ENCODE measurements around the gene MTF2.

MTF2 gene

GRCh38 chr1:93083979-93084378 lies 4.9 kb downstream of the MTF2 start:
- no peak for DNase-seq (ENCODE audit: low read depth)

GRCh38 chr1:93087532-93087931 lies 8.4 kb downstream of the MTF2 start:
- DNase-seq (ENCODE audit: low read depth) = no peak

DNA sequence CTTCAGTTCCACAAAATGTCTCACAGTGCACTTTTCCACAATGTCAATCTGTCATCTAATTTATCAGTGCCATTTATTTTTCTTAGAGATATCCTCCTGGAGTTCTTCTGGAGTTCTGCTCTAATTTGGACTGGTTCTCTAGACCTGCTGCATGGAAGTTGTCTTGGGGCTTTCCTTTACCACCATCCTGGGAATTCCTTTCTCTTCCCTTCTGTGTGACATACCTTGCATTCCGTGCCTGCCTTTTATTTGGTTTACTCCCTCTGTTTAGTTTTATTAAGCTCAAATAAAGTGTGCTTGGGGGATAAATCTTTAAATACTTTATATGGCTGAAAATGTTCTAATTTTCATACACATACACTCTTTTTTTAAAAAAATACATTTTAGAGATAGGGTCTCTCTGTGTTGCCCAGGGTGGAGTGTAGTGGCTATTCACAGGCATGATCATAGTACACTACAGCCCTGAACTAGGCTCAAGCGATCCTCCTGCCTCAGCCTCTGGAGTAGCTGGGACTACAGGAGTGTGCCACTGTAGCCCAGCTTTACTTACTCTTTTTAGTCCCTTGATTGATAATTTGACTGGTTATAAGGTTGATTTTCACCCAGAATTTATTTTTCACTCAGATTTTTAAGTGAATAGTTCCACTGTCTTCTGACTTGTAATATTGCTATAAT lies 14.4 kb downstream of the MTF2 start:
- DNase-seq (ENCODE audit: low read depth) = no peak

DNA sequence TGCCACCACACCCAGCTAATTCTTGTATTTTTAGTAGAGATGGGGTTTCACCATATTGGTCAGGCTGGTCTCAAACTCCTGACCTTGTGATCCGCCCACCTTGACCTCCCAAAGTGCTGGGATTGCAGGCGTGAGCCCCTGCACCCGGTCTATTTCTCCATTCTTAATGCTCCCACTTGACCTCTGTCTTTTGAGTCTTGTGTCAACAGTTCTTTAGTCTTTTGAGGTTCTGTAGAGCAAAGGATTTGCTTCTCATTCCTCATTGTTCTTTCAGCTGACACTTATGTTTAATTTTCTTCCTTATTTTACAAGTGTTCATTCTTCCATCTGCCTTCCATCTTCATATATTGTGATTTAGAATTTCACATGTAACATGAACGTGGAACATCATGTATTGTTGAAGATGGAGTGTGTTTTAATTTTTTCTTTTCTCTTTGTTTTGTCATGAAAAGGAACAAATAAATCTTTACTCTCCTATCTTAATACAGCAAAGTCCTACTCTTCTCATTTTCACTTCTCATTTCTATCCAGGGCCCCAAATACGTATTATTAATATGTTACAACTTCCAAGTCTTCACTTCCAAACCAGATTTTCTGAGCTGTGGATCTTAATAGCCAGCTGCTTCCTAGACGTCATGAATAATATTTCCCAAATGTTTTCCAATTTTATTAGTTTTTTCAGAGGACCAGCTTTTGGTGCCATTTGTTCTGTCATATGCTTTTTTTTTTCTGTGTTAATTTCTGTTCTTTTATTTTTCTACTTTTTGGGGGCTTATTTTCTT lies 16.9 kb downstream of the MTF2 start:
- no peak for DNase-seq (ENCODE audit: low read depth)

GRCh38 chr1:93102142-93102541 lies 23.1 kb downstream of the MTF2 start:
- DNase-seq (ENCODE audit: low read depth) = no peak

DNA sequence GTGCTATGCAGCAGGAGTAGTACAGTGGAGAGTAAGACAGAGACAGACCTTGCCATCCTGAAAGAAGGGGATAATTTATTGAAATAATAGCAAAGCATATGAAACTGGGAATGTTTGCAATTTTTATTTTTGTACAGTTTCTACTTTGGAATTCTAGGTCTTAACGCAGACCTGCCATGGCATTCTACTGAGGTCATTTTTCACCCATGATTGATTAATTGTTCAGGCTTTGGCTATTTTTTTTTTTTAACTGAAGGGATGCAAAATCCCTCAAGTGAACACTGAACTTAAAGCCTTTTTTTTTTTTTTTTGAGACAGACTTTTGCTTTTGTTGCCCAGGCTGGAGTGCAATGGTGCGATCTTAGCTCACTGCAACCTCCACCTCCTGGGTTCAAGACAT lies 27.1 kb downstream of the MTF2 start:
- no peak for DNase-seq (ENCODE audit: low read depth)

DNA sequence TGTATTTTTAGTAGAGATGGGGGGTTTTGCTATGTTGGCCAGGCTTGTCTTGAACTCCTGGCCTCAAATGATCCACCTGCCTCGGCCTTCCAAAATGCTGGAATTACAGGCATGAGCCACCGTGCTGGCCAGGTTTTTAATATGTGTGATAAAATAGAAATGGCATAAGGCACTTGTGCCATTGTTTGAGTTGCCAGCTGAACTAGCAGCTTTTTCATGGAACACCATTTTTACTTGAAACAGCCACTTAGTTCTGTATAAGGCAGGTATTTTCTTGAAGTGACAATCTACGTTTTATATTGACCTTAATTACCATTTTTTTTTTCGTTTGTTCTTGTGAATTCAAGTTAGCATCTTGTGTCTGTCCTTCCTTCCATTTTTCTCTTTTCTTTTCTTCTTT lies 28.3 kb downstream of the MTF2 start:
- DNase-seq (ENCODE audit: low read depth) = no peak

DNA sequence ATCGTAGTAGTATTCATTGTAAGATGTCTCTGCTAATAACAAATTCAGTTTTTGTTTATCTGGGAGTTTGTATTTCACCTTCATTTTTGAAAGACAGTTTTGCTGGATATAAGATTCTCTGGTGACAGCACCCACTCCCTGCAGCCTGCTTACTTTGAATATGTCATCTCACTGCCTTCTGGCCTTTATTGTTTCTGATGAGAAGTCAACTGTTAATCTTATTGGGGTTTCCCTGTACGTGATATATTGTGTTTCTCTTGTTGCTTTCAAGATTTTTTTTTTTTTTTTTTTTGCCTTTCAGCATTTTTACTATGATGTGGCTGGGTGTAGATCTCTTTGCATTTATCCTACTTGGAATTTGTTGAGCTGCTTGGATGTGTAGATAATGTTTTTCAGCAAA lies 29.3 kb downstream of the MTF2 start:
- DNase-seq (ENCODE audit: low read depth) = no peak

DNA sequence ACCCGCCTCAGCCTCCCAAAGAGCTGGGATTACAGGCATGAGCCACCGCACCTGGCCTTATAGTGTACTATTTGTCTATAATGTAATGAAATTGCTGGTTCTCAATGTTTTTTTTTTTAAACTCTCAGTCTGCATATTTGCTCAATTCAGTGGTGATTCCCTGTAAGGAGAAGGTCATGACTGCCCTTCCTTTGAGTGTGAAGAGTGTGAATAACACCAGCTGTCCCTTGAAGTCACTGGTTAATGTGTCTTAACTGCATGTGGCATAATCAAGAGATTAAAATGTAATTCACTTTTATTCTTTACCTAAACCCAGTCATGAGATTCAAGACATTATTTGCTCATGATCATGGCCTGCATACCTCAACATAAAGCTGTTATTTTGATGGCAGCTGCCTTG lies 30.5 kb downstream of the MTF2 start:
- DNase-seq (ENCODE audit: low read depth) = no peak

GRCh38 chr1:93111065-93111464 lies 32.0 kb downstream of the MTF2 start:
- DNase-seq (ENCODE audit: low read depth) = no peak

DNA sequence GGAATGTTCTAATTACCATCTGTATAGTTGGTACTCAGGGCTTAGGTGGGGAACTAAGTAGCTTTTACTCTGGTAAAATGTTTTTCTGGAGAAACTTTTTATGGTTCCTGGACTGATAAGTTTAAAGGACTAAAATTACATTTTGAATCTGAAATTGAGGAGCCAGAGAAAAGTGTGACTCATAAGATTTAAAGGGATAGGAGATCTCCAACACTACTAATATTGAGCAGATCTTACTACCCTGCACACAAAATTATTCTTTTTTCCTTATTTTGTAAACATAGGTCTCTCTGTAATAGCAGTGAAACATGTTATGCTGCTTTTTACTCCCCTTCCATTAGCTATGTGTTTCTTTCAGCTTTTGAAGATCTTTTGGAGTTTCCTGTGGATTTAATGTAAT lies 32.5 kb downstream of the MTF2 start:
- no peak for DNase-seq (ENCODE audit: low read depth)

- DNase-seq (ENCODE audit: low read depth) = no peak
These were observed 34.0 kb downstream of the MTF2 start for GRCh38 chr1:93113127-93113526.

DNA sequence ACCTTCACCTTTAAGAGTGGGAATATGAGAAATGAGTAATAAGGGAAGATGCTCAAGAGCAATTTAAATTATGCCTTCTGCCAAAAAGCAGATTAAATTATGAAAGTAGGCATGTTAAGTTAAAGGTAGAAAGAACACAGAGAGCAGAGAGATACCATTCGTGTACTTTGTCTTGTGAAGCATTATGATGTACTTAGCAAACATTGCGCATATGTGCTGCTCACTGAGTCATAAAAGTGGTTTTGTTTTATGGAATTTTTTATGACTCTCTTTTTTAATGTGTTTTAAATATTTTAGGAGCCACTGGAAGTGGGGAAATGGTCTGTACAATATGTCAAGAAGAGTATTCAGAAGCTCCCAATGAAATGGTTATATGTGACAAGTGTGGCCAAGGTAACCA lies 35.3 kb downstream of the MTF2 start:
- DNase-seq (ENCODE audit: low read depth) = no peak

DNA sequence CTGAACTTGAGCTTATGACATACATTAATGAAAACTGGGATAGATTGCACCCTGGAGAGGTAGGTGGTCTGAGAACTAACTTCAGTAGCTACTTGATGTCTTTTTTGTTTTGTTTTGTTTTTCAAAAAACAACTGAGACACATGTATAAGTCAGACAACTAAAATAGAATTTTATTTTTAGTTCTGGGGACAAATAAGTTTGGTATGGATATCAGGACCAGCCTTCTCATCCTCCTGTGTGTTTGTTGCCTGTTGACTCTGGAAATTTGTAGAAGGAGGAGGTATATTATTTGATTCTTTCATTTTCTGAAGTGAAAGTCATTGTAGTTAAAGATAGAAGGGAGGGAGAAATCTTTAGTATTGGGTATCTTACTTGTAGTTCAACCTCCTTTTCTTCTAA lies 41.5 kb downstream of the MTF2 start:
- no peak for DNase-seq (ENCODE audit: low read depth)

GRCh38 chr1:93123201-93123783 lies 44.2 kb downstream of the MTF2 start:
- DNase-seq (ENCODE audit: low read depth) = no peak

- DNase-seq (ENCODE audit: low read depth) = no peak
These were observed 45.7 kb downstream of the MTF2 start for GRCh38 chr1:93124556-93125355.

GRCh38 chr1:93129507-93130099 lies 50.5 kb downstream of the MTF2 start:
- DNase-seq (ENCODE audit: low read depth) = no peak

- no peak for DNase-seq (ENCODE audit: low read depth)
These were observed 53.6 kb downstream of the MTF2 start for GRCh38 chr1:93132638-93133037.

DNA sequence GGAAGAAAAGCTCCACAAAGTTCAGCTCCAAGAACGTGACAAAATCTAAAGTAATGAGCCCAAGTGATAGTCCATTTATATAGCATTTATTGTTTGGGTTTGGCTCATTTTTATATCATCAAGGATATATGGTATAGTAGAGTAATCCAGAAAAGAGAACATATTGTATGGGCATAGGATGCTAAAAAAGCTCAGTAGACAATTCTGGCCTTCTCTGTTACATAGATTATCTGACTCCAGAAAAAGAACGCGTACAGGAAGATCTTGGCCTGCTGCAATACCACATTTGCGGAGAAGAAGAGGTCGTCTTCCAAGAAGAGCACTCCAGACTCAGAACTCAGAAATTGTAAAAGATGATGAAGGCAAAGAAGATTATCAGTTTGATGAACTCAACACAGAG lies 57.4 kb downstream of the MTF2 start:
- DNase-seq (ENCODE audit: low read depth) = no peak

- no peak for DNase-seq (ENCODE audit: low read depth)
These were observed 58.7 kb downstream of the MTF2 start for GRCh38 chr1:93137604-93138292.

- DNase-seq (ENCODE audit: low read depth) = peak; percentile 16
These were observed 61.0 kb downstream of the MTF2 start for GRCh38 chr1:93140106-93140505.

- no peak for DNase-seq (ENCODE audit: low read depth)
These were observed 63.1 kb downstream of the MTF2 start for GRCh38 chr1:93142161-93142560.

All from fibroblast of gingiva (primary cell).